Measurements from ENCODE around the gene NPW.

- TF ChIP-seq CTCF (IDR thresholded peaks at IDR 0.05) (no peak), POLR2A (IDR thresholded peaks at IDR 0.05) (no peak)
Observed at GRCh38 chr16:2022723-2023091, 3.1 kb downstream of the NPW start.
